ENCODE results near the gene ZFP90.

GRCh38 chr16:68529931-68530701 lies 9.0 kb upstream of the ZFP90 start:
- TF ChIP-seq POLR2AphosphoS5 (IDR thresholded peaks at IDR 0.05; ENCODE audit: borderline replicate concordance, low read depth, low read length) (peak; percentile 69; the same call in 1 of the 2 replicates), EZH2 (IDR thresholded peaks at IDR 0.05) (no peak)
